Stomach (tissue), 9 donors: Measurements from ENCODE around the gene PTPRC. TPM values are rescaled to one million over a fixed set of nuclear protein-coding genes. Genes with fewer than 3 reads are reported as not detected.

ENCODE experiments used
- DNase-seq, 2 donors: peaks; one replicate each; pipeline versions ENCODE4 v3.0.0 to v3.0.0-alpha.2; 2013 to 2019
- H3K27ac ChIP-seq, 5 donors: fragments of 200-600 bp in 4 of 5; sonication (generic) in 4 of 5; one replicate each; pipeline ENCODE4 v1.5.1; 2013 to 2019; ENCODE audit warnings: mild to moderate bottlenecking in 1 of 5, moderate library complexity in 1 of 5
- H3K27me3 ChIP-seq, 3 donors: fragments of 200-600 bp; sonication (generic); one replicate each; pipeline ENCODE4 v1.5.1; 2017 to 2019; ENCODE audit warnings: mixed run types in 1 of 3
- H3K36me3 ChIP-seq, 4 donors: fragments of 200-600 bp; sonication (generic); 1 replicate in 3 of 4; 2 replicates in 1 of 4; pipeline ENCODE4 v1.5.1; 2016 to 2019
- H3K4me1 ChIP-seq, 4 donors: fragments of 200-600 bp; sonication (generic); one replicate each; pipeline ENCODE4 v1.5.1; 2016 to 2019
- H3K4me3 ChIP-seq, 4 donors: fragments of 200-600 bp; sonication (generic) in 3 of 4; one replicate each; pipeline ENCODE4 v1.5.1; 2016 to 2019; ENCODE audit warnings: mild to moderate bottlenecking in 1 of 4
- H3K9me3 ChIP-seq, 4 donors: fragments of 200-600 bp; sonication (generic); one replicate each; pipeline ENCODE4 v1.5.1; 2016 to 2019
- EP300 ChIP-seq: sonication (generic); formaldehyde crosslinking; IDR thresholded peaks from one replicate; pipeline ENCODE4 v1.6.1; 2017; ENCODE audit warnings: antibody characterized with exemption
- POLR2A ChIP-seq, 4 donors: fragments of 450-650 bp; IDR thresholded peaks; one replicate each; pipeline ENCODE4 v1.6.1; 2016; ENCODE audit warnings: antibody characterized with exemption in 4 of 4, control low read depth in 2 of 4, mild to moderate bottlenecking in 1 of 4, moderate library complexity in 1 of 4
- POLR2AphosphoS5 ChIP-seq, 3 donors: sonication (generic); formaldehyde crosslinking; IDR thresholded peaks; one replicate each; pipeline ENCODE4 v1.6.1; 2016; ENCODE audit warnings: antibody characterized with exemption in 3 of 3
- WGBS, 5 donors: extraction: QIAGEN DNeasy Blood & Tissue Kit in 3 of 5; methylation state at CpG; one replicate each; pipeline versions ENCODE4 v1.1.5 to v1.1.7; 2013 to 2018; 5-methylcytosine and 5-hydroxymethylcytosine counted together
- intact Hi-C: fragments of 100-400 bp; cut with DNase I; formaldehyde crosslinking; loops from one replicate; pipeline ENCODE4 v1.15.1; 2023; ENCODE audit warnings: low total_unique reads
- polyA plus RNA-seq, 3 donors: library from polyadenylated mRNA; stranded (reverse); fragments of 200-250 nt; gene quantifications; one replicate each; pipeline ENCODE4 v1.2.3, GENCODE V29; 2013
- total RNA-seq, 5 donors: library from RNA; depleted of rRNA; stranded (reverse); fragments of >200 nt; gene quantifications; one replicate each; pipeline versions ENCODE4 v1.1.0 to v1.2.3, GENCODE V29; 2014 to 2016
- TF ChIP-seq, protein P1 (sequence below), 7 experiments: fragments of 450-650 bp in 4 of 7; fragments of 200-600 bp in 3 of 7; sonication (generic) in 3 of 7; IDR thresholded peaks; one replicate each; pipeline ENCODE4 v1.5.1; 2016 to 2019; ENCODE audit warnings: antibody characterized with exemption in 7 of 7, control low read depth in 2 of 7, mild to moderate bottlenecking in 1 of 7
- donor health status: healthy with polysubstance abuse.
- donor health status: Bipolar disorder and iron deficiency.
- donor health status: healthy.

The PTPRC gene
- total and polyA plus RNA-seq, 8 donors, result 0.58 to 50.9 (median 15.2) TPM

DNA sequence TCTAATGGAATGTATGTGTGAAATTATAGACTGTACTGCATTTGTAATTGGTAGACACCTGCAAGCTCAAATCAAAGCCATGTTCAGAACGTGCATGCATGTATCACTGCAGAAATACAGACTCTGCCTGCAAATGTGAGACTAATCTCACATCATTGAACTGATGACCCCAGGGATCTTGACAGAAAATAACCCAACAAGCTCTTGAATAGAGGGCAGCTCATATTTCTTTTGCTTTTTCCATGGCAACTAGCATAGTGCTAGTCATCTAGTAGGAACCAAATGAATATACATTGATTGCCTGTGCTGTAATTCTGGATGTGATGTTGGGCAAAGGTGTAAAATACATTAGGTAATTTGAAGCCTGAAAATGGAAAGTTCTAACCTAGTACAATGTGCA, 62.4 kb downstream of the PTPRC start:
- peaks cover 0 to 4% (median 2%) of the 10 kb centered on the region in 4 donors for H3K4me1 ChIP-seq
- 13 to 43% (median 35%) methylated on average over 1 of the region's 1 CpG for WGBS, 5 donors
- H3K36me3 ChIP-seq, result peaks cover 0 to 9% (median 3%) of the 10 kb centered on the region in 4 donors
- H3K4me3 ChIP-seq, result no peak overlapping the region
- H3K9me3 ChIP-seq, result no peaks in the 10 kb centered on the region
- no peak for DNase-seq
- TF ChIP-seq POLR2AphosphoS5 (IDR thresholded peaks at IDR 0.05) (no peak), POLR2A (IDR thresholded peaks at IDR 0.05) (no peak), EP300 (no peak)
- TF ChIP-seq, protein P1, sequence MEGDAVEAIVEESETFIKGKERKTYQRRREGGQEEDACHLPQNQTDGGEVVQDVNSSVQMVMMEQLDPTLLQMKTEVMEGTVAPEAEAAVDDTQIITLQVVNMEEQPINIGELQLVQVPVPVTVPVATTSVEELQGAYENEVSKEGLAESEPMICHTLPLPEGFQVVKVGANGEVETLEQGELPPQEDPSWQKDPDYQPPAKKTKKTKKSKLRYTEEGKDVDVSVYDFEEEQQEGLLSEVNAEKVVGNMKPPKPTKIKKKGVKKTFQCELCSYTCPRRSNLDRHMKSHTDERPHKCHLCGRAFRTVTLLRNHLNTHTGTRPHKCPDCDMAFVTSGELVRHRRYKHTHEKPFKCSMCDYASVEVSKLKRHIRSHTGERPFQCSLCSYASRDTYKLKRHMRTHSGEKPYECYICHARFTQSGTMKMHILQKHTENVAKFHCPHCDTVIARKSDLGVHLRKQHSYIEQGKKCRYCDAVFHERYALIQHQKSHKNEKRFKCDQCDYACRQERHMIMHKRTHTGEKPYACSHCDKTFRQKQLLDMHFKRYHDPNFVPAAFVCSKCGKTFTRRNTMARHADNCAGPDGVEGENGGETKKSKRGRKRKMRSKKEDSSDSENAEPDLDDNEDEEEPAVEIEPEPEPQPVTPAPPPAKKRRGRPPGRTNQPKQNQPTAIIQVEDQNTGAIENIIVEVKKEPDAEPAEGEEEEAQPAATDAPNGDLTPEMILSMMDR (IDR thresholded peaks at IDR 0.05), result no peak
- intact Hi-C loops, result no loop called here
- no peak overlapping the region for H3K27ac ChIP-seq
- no peaks in the 10 kb centered on the region for H3K27me3 ChIP-seq

DNA sequence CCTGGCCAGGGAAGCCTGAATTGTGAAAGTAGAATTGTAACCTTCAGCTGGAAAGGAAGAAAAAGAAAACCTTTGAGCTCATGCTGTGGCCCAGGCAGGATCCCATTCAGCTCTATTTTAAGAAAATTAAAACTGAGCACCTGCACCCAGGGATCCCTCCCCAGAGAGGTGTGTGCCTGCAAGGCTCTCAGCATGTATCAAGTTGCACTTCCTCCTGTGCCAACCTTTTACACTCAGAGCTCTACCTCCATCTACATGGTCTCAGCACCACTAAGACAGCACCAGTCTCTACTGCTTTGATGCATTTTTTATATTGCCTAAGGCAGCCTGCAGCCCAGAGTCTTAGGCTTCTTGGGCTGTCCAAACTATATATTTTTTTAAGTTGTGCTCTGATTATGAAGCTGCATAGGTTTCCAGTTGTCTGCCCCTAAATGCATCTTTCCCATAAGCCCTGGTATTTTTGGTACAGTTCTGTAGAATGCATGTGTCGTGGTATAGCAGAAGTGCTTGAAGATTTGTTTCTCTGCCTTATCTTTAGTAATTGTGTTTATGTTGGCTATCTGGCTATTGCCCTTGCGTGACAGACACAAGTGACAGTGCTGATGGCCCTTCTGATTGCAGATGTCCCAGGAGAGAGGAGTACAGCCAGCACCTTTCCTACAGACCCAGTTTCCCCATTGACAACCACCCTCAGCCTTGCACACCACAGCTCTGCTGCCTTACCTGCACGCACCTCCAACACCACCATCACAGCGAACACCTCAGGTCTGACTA, 63.1 kb downstream of the PTPRC start:
- no peak for DNase-seq

DNA sequence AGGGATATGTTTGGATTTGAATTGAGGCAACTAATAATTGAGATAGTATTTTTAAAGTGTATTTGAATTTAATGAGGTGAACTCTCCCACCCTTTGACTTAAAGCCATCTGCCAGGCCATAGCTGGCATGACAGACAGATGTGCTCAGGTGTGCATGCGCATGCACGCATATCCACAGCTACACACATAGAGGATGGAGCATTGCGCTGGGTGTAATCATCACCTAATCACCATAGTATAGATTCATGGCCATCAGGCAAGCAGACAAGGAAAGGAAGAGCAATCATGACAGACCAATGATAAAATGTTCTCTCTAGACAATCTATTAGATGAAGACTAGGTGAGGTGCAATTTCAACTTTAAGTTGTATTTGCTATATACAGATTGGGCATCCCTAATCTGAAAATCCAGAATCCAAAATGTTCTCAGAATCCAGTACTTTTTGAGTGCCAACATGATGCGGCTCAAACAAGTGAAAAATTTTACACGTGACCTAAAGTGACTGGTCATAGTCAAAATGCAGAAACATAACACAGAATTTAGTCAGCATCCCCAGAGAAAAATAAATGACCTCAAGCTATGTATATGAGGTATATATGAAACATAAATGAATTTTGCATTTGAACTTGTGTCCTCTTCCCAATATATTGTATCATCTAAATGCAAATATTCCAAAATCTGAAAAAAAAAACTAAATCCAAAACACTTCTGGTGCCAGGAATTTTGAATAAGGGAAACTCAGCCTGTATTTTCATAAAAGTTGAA, 70.1 kb downstream of the PTPRC start:
- 86 to 98% (median 96%) methylated on average over 5 of the region's 5 CpGs for WGBS, 5 donors
- no peaks in the 10 kb centered on the region for H3K9me3 ChIP-seq
- H3K4me3 ChIP-seq, result no peak overlapping the region
- H3K4me1 ChIP-seq, result no peaks in the 10 kb centered on the region
- H3K27ac ChIP-seq, result no peak overlapping the region
- intact Hi-C loops, result no loop called here
- no peaks in the 10 kb centered on the region for H3K27me3 ChIP-seq
- no peak for DNase-seq
- H3K36me3 ChIP-seq, result no peaks in the 10 kb centered on the region
- TF ChIP-seq EP300 (no peak), POLR2AphosphoS5 (IDR thresholded peaks at IDR 0.05) (no peak), POLR2A (IDR thresholded peaks at IDR 0.05) (no peak)
- TF ChIP-seq, protein P1 (IDR thresholded peaks at IDR 0.05), result no peak

More for the DNA sequence above, 63.1 kb downstream of the PTPRC start:
- Histone ChIP-seq H3K27me3 (no peaks in the 10 kb centered on the region), H3K27ac (no peak overlapping the region), H3K4me3 (no peak overlapping the region), H3K4me1 (peaks cover 0 to 4% (median 2%) of the 10 kb centered on the region in 4 donors), H3K36me3 (peaks cover 0 to 9% (median 3%) of the 10 kb centered on the region in 4 donors), H3K9me3 (no peaks in the 10 kb centered on the region)
- WGBS, 5 donors, result 71 to 89% (median 82%) methylated on average over 4 of the region's 4 CpGs
- intact Hi-C loops, result no loop called here
- TF ChIP-seq POLR2A (IDR thresholded peaks at IDR 0.05), result no peak
- TF ChIP-seq EP300, result no peak

DNA sequence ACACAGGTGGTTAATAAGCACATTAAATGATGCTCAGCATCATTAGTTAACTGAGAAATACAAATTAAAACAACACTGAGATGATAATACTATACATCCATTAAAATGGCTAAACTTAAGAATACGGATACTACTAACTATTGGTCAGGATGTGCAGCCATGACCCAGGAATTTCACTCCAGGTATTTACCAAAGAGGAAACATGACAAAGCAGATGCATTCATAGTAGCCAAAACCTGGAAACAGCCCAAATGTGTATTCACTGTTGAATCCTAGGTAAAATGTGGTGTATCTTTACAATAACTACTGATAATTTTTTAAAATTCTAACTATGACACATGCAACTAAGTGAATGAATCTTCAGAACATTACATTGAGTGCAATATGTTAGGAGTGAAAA, 73.0 kb downstream of the PTPRC start:
- Histone ChIP-seq H3K36me3 (no peaks in the 10 kb centered on the region), H3K27me3 (no peaks in the 10 kb centered on the region), H3K4me3 (no peak overlapping the region), H3K9me3 (no peaks in the 10 kb centered on the region), H3K27ac (no peak overlapping the region), H3K4me1 (no peaks in the 10 kb centered on the region)
- intact Hi-C loops, result no loop called here
- no peak for TF ChIP-seq POLR2AphosphoS5 (IDR thresholded peaks at IDR 0.05)
- TF ChIP-seq, protein P1 (IDR thresholded peaks at IDR 0.05), result no peak
- no peak for DNase-seq
- WGBS, 5 donors, result 84 to 88% (median 87%) methylated on average over 1 of the region's 1 CpG
